Psoas muscle (tissue), 8 donors: ENCODE data around the gene ZNF835. TPM values are rescaled to one million over a fixed set of nuclear protein-coding genes. Genes with fewer than 3 reads are reported as not detected.

Experiments
- ATAC-seq, 4 donors: fragments of 200-7000 bp; cut with Tn5 transposase; one replicate each; pipeline ENCODE4 v1.9.1; 2020; ENCODE audit warnings: moderate library complexity in 3 of 4, mild to moderate bottlenecking in 2 of 4
- DNase-seq, 2 donors: peaks; one replicate each; pipeline ENCODE4 v3.0.0-alpha.2; 2020
- H3K27ac ChIP-seq: fragments of 200-600 bp; one replicate; pipeline ENCODE4 v1.8.0; 2022
- H3K27me3 ChIP-seq, 3 donors: fragments of 200-600 bp in 1 of 3; one replicate each; pipeline versions ENCODE4 v1.6.1 to v1.8.0; 2013 to 2022; ENCODE audit warnings: low read length in 2 of 3, mild to moderate bottlenecking in 2 of 3, moderate library complexity in 1 of 3; ENCODE audit not compliant: insufficient read depth in 3 of 3
- H3K36me3 ChIP-seq, 2 donors: fragments of 200-600 bp in 1 of 2; one replicate each; pipeline versions ENCODE4 v1.6.1 to v1.8.0; 2013 to 2022; ENCODE audit warnings: low read depth in 1 of 2, mild to moderate bottlenecking in 1 of 2, moderate library complexity in 1 of 2; ENCODE audit not compliant: insufficient read depth in 1 of 2
- H3K4me1 ChIP-seq: fragments of 200-600 bp; one replicate; pipeline ENCODE4 v1.8.0; 2022
- H3K4me3 ChIP-seq: fragments of 200-600 bp; one replicate; pipeline ENCODE4 v1.8.0; 2022; ENCODE audit warnings: mild to moderate bottlenecking
- H3K9me3 ChIP-seq: fragments of 200-600 bp; one replicate; pipeline ENCODE4 v1.8.0; 2022
- WGBS, 3 donors: extraction: QIAGEN DNeasy Blood & Tissue Kit; methylation state at CpG; one replicate each; pipeline versions ENCODE4 v1.1.6 to v1.1.7; 2013; 5-methylcytosine and 5-hydroxymethylcytosine counted together
- intact Hi-C, 2 donors: fragments of 100-400 bp; cut with DNase I; formaldehyde crosslinking; loops; one replicate each; pipeline versions ENCODE4 v1.11.0 to v1.14.2; 2022
- polyA plus RNA-seq, 3 donors: library from polyadenylated mRNA; stranded (reverse); fragments of 200-250 nt; gene quantifications; one replicate each; pipeline ENCODE4 v1.2.3, GENCODE V29; 2013
- total RNA-seq, 4 donors: library from RNA; stranded (reverse); fragmentation: NEBNext Ultra II Directional in 2 of 4; extraction: Animal tissue kit (Norgen Biotek cat#: 25700) in 2 of 4; gene quantifications; one replicate each; pipeline versions ENCODE4 v1.2.1 to v1.2.4, GENCODE V29; 2021 to 2023
- TF ChIP-seq, protein P1 (sequence below): fragments of 200-600 bp; IDR thresholded peaks from one replicate; pipeline ENCODE4 v1.8.0; 2022; ENCODE audit warnings: antibody characterized with exemption
- donor health status: healthy with polysubstance abuse.
- donor health status: DM: no; HTN: no; CAD: no; lungs with moderate emphysema.
- donor health status: Bipolar disorder and iron deficiency.
- donor health status: healthy.
- donor health status: DM: yes; HTN: yes; CAD: no.
- donor health status: DM: no; HTN: no; CAD: no.
- donor health status: DM: no; HTN: no; CAD: no.
- donor health status: DM: yes; HTN: yes; CAD: no.

Gene ZNF835
- total and polyA plus RNA-seq, 7 donors = 0.74 to 5.4 (median 1.1) TPM

- intact Hi-C loops = no loop called here
- peak in 1 of 2 donors; percentile 31 for DNase-seq
- Histone ChIP-seq H3K9me3 (peaks cover 6% of the 10 kb centered on the region), H3K27ac (no peak overlapping the region), H3K36me3 (peaks cover 0 to 8% of the 10 kb centered on the region in 2 donors), H3K4me1 (no peaks in the 10 kb centered on the region), H3K27me3 (no peaks in the 10 kb centered on the region), H3K4me3 (no peak overlapping the region)
- ATAC-seq = no peak
- WGBS, 3 donors = 13% methylated on average over 32 of the region's 32 CpGs
- TF ChIP-seq, protein P1, sequence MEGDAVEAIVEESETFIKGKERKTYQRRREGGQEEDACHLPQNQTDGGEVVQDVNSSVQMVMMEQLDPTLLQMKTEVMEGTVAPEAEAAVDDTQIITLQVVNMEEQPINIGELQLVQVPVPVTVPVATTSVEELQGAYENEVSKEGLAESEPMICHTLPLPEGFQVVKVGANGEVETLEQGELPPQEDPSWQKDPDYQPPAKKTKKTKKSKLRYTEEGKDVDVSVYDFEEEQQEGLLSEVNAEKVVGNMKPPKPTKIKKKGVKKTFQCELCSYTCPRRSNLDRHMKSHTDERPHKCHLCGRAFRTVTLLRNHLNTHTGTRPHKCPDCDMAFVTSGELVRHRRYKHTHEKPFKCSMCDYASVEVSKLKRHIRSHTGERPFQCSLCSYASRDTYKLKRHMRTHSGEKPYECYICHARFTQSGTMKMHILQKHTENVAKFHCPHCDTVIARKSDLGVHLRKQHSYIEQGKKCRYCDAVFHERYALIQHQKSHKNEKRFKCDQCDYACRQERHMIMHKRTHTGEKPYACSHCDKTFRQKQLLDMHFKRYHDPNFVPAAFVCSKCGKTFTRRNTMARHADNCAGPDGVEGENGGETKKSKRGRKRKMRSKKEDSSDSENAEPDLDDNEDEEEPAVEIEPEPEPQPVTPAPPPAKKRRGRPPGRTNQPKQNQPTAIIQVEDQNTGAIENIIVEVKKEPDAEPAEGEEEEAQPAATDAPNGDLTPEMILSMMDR = no peak
These were observed 11.0 kb downstream of the ZNF835 start for GRCh38 chr19:56660381-56661107.

DNA sequence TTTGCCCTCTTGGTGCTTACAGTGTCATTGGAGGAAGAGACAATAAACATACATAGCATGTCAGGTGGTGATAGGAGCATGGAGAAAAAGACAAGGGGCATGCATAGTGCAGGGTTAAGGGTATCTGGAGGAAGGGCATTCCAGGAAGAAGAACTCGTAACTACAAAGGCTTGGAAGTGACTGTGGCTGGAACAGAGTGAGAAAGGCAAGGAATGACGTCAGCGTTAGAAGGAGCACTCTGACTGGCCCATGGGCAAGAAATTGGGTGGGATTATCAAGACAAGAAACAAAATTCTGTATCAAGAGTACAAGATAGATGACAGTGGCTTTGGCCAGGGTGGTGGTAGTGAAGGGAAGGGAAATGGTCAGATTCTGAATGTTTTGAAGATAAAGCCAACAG lies 17.4 kb downstream of the ZNF835 start:
- intact Hi-C loops = no loop called here
- no peak for DNase-seq
- no peaks in the 10 kb centered on the region for H3K36me3 ChIP-seq
- H3K4me1 ChIP-seq = no peaks in the 10 kb centered on the region
- H3K4me3 ChIP-seq = no peak overlapping the region
- peaks cover 16% of the 10 kb centered on the region for H3K9me3 ChIP-seq
- no peak for ATAC-seq
- H3K27me3 ChIP-seq = no peaks in the 10 kb centered on the region
- TF ChIP-seq, protein P1 = no peak
- WGBS, 3 donors = 70 to 78% (median 72%) methylated on average over 3 of the region's 3 CpGs
- H3K27ac ChIP-seq = no peak overlapping the region

DNA sequence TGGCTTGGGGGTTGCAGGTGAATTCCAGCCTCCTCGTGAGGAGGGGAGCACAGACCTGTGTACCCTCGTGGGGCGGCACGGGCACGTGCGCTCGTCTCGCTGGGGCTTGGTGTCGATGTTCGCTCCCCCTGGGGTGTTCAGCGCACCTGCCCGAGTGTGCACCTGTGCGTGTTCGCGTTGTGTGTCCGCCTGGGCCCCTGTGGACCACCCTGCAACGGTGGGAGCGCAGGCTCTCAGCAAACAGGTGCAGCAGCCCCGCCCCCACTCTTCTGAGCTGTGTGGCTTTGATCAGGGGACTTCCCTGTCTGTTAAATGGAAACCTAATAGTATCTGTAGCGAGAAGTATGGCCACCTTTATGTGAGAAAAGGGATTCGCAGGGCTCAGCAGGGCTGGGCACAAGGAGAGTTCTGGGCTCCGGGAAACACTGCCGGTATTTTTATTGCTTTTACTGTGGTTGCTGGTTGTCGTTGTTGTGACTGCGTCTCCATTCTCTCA lies 28.0 kb downstream of the ZNF835 start:
- Histone ChIP-seq H3K36me3 (no peaks in the 10 kb centered on the region), H3K27me3 (peaks cover 0 to 14% (median 11%) of the 10 kb centered on the region in 3 donors), H3K4me3 (no peak overlapping the region), H3K9me3 (peaks cover 23% of the 10 kb centered on the region), H3K27ac (no peak overlapping the region), H3K4me1 (no peaks in the 10 kb centered on the region)
- intact Hi-C loops = no loop called here
- ATAC-seq = no peak
- no peak for DNase-seq
- TF ChIP-seq, protein P1 = no peak
- 8 to 11% (median 9%) methylated on average over 24 to 25 of the region's 25 CpGs for WGBS, 3 donors

GRCh38 chr19:56642711-56643459 lies 28.7 kb downstream of the ZNF835 start, which contains the start of gene SMIM17:
Gene SMIM17, plus strand, starts transcription at chr19:56643159. Its CDS starts 2,509 bp downstream, at chr19:56645668.
- no peak for ATAC-seq
- Histone ChIP-seq H3K36me3 (no peaks in the 10 kb centered on the region), H3K4me1 (no peaks in the 10 kb centered on the region), H3K4me3 (no peak within 1 kb of the TSS), H3K9me3 (peaks cover 26% of the 10 kb centered on the region), H3K27me3 (peaks cover 0 to 14% (median 11%) of the 10 kb centered on the region in 3 donors), H3K27ac (no peak within 1 kb of the TSS)
- DNase-seq = no peak
- intact Hi-C loops = no loop called here
- TF ChIP-seq, protein P1 = no peak
- 7 to 10% (median 8%) methylated on average over 44 to 60 of the region's 60 CpGs for WGBS, 3 donors
